Activated CD4-positive, CD25-positive, alpha-beta regulatory T cell treated with anti-CD3 and anti-CD28 coated beads, Interleukin-2, amount 50 U/mL, for 24 hours (primary cell): Measurements from ENCODE around the gene STARD13.
"Not testable (repeated sequence)": the region's sequence is repeated elsewhere in the genome, so short reads cannot be mapped to it uniquely, and the experiment has no call there.

Experiments used
- ATAC-seq, 2 donors: fragments of 150-1000 bp; cut with Tn5 transposase; one replicate each; pipeline ENCODE4 v1.10.0; 2021; ENCODE audit warnings: mild to moderate bottlenecking in 1 of 2, moderate library complexity in 1 of 2

The STARD13 gene

DNA sequence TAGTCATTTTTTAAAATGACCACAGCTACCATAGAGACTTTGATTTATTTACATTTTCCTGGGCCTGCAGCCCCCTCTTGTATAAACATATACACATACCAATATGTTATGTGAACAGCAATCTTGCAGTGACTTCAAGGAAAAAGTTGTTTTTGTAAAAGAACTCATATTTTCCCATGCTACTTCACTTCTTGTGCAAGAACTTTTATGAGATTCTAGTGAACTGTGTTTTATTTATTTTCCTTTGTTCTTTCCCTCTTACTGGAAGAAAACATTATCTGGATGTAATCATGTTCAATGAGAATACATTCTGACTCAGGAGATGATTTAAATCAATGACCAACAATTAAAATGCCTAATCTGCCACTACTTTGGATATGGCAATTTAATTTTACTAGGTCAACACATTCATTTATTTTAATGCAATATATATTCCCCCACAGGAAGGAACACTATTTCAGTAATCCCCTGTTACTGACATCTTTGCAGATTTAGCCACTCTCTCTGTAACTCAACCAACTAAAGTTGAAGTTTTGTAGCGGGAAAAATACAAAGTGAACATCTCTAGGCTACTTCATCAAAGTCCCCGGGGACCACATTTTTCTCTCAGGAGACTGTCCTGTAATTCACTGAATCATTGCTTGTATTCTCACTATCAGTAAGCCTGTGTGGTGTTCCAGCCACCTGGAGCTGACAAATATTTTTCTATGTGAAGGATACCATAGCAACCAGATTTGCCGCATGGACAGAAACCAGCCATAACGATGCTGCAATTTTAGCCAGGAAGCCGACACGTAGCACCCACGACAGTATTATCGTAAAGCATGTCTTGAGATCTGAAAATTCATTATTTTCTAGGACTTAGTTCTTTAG, 90.5 kb downstream of the STARD13 start:
- no peak for ATAC-seq

DNA sequence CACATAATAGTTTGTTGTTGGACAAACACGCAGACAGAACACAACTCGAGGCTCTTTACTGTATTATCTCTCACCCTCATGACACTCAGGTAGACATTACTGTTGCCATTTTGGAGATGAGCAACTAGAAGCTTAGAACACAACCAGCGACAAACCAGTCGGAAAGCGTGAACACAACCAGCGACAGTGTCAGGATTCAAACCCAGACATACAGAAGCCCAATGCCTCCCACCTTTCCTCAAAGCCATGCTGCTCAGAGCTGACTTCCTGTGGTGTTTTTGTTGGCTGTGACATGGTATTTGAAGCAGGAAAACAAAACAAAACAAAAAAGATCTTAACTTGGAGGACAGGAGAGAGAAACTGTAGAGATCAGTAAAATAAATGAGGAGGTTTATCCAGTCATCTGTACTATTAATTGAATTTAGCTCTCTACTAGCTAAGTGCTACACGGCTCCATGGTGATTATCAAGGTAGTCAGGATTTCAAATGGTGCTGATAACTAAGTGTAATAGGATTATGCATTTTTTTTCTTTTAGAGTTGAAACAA, 92.1 kb downstream of the STARD13 start:
- no peak for ATAC-seq

DNA sequence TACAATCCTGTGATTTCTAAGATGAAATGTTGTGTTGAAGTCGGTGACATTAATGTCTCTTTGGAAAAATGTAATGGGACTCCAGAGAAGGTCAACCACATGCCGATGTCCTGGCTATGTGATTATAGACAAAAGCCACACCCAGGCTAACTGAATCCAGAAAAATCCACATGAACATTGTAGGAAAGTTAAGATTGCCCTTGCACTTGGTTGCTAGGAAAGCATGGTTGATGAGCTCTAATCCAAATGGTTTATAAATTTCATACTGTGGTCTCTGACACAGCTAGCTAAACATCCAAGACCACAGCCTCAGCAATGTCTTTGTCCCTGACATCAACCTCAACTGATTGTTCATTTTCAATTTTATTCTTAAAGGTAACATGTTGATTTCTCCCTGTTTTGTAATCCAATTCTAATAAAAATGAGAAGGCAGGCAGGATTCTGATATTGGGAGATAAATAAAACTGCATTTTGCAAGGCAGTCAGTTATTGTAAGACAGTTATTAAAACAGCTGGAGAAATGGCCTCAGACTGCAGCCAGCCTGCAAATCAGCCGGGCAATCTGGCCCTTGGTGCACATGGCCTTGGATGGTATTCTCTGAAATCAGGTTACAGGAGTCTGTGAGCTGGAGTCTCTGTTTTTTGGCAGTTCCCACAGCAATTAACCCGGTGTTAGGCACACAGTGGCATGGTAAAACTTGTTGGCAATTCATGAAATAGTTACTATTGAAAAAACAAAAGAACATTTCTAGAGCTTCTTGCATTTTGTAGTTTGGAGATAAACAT, 93.9 kb downstream of the STARD13 start:
- ATAC-seq = no peak

DNA sequence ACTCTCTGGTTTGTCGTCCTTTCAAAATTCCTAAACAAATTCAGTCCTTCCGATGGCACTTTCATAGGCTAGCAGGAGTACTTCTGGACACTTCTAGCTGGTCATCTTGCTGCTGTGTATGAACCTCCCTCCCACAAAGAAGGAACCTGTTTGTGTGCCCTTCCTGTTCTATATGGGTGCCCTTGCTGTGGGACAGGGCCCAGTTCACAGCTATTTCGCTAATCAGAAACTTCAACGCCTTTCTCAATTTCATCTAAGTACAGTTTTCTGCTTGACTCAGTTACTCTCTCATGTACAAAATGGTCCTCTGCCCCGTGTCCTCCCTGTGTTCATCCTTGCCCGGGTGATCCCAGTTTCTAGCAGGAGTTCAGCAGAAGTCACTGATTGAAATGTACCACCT, 96.1 kb downstream of the STARD13 start:
- ATAC-seq = no peak

DNA sequence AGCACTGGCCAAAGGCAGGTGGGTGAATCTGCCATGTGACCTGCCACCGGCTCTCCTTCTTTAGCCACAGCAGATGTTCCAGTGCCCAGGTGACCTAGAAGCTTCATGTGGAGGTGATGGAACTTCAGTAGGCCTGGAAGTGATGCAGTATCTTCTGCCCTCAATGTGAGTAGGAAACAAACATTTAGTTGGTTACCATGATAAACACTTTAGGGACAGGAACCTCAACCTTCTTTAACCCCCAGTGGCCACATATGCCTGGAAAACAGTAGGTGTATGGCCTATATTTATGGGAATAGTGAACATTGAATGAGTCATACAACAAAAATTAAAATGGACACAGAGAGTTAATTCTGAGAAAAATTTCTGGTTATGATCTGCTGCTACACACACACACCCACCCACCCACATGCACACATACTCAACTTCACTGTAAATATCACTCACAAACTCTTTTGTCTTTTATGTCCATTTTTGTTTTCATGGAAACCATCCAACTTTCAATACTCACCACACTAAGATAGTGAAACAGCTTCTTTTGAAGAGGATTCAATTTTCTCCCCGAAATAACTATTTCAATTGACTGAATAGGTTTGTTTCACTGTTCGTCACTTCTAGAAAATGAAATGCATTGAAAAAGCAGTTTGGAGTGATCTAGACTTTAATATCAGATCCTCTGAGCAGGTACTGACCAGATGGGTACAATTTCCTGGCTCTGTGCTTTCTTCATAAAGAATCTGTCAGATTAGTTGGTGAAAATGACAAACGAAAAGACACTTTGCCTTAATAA, 97.3 kb downstream of the STARD13 start:
- ATAC-seq = no peak

DNA sequence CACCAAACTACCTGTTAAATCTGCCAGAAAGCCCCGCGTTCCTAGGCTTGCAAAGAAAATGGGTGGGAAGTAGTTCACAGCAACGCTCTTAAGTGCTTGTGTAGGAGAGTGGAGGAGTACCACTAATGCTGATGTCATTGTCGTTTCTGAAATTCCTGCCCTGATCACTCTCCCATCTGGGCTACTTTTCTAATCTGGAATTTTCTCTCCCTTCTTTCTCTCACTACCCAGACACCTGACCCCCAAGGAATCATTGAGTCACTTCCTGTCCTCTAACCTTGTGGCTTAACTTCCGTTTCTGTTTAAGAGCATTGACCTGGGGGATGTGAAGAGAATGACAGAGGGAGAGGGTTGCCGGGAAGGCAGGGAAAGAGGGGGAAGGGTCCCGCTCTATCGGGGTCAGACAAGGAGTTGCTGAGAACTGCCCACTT, 98.7 kb downstream of the STARD13 start:
- ATAC-seq = no peak

DNA sequence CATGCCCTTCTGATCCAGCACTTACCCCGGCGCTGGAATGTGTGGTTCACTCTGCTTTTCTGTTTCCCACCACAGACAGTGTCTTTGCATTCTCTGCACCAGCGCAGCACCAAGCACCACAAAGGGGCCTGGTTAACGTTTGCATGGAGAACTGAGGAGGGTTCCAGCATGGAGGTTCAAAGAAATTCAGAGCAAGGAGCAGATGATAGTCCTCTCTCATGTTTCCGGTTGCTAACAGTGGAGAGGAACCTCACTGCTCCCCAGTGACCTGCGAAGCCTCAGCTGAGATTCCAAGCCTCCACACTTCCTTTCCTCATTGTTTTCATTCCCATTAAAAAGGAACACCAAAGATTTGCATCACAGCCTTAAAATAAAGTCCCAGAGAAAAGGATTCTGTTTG, 99.7 kb downstream of the STARD13 start:
- ATAC-seq = no peak

DNA sequence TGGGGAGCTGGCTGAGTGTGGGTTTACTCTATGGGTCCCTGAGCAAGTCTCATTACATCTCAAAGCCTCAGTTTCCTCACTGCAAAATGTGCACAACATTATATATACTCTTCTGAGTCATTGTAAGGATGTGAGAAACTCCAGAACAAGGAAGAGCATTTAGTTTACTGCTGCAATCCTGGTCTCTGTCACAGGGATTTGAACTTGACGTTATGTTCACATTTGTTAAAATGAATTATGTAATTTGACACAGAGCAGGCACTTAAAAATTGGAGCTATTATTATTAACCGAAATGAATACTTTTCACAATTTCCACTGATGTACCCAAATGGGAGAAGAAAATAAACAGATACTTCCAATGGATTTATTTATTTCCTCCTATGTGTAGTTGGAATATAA, 101.0 kb downstream of the STARD13 start:
- no peak for ATAC-seq

DNA sequence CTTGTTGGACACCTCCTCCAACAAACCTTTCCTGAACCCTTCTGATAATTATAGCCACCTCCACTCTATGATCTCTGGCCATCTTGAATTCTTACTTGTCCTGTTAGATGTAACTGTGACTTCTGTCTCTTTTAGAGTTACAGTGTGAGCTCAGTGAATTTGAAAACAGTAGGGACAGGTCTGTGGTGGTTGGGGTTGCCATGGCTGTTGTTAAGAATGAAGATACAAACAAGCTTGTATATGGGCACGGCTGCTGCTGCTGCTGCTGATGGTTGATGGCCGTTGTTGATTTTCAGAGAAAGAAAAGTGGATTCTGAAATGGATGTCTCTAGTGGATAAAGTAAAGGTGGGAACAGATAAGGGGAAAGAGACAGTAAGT, 101.5 kb downstream of the STARD13 start:
- no peak for ATAC-seq

DNA sequence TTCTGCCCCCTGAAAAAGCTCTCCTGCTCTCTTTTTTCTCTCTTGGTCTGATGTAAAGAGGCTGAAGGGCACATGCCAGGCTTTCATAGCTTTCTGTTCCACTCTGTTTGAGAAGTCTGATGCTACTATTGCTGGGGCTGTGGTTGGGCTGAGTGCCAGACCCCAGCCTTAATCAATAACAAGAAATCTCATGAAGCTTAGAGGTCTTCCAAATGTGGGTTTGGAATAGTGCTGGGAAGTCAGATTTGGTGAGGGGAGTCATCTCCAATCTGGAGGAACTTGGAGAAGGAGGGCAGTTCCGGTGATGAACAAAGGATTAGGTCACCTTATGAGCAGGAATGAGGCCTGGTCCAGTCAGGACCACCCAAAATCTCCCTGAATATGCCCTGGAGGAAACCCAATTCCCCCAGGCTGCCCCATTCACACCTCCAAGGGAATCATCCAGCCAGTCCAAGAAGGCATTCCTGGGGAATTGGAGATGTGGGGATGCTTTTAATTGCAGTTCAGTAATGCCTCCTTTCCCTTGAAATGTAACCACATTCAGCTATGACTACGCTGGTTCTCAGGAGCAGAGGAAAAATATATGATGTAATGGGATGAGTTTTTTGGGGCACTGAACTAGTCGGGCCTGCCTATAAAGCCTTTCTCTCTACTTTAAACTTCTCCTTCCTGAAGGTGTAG, 102.0 kb downstream of the STARD13 start:
- ATAC-seq = no peak

DNA sequence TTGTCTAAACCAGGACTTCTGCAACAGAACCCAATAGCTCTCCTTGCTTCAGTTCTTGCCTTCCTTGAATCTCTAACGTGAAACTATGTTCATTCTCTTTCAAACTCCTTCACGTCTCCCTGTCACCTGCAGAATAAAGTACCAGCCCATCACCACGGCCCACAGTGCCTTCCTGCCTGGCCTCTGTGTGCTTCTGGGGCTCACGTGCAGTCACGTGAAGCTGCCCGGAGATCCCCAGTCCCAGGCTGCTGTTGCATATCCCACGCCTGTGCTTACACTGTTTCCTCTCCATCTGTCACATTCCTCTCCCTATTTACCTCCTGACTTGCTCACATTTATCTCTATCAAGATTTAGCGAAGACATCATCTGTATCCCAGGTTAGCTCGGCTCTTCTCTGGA, 102.8 kb downstream of the STARD13 start:
- ATAC-seq = no peak

DNA sequence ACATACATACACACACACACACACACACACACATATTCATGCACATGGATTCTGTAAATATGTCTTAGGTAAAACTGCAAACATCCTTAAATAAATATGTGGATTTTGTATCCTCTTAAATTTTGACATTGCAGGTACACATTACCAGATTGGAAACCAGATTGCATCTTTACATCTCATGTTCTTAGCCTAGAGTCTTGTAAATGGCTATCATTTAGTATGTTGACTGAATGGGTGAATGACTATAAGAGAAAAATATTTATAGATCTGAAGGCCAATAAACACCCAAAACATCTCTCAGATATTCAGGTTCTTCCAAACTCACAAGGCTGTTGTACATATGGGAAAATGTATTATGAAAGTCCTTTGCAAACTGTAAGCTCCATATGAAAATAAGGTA, 104.3 kb downstream of the STARD13 start:
- no peak for ATAC-seq

DNA sequence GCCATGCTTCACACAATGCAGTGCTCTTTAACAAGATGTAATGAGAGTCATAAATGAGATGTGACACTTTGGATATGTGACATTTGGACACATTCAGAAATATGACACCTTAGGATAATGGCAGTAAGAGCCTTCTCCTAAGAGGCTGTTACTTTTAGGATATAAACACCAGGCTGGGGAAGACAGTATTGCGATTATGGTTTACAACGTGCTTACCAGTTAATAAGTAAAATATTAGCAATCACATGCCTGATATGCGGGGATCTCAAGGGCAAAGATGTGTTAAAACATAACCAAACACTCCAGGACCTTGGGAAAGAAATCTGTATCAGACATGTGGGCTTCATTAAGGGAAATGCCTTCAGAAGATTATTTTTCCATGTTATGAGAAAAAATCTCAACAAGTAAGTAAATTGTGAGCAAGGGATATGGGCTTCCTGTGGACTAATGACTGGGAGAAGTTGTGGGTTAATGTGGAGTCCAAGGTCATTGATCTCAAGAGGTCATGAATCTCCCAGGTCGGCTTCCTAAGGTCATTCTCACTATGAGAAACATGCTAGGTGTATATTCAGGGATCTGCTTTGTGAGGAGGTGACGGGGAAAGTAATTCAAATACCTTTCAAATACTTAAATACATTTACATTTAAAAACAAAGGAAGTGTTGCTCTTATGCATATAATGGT, 105.3 kb downstream of the STARD13 start:
- no peak for ATAC-seq

DNA sequence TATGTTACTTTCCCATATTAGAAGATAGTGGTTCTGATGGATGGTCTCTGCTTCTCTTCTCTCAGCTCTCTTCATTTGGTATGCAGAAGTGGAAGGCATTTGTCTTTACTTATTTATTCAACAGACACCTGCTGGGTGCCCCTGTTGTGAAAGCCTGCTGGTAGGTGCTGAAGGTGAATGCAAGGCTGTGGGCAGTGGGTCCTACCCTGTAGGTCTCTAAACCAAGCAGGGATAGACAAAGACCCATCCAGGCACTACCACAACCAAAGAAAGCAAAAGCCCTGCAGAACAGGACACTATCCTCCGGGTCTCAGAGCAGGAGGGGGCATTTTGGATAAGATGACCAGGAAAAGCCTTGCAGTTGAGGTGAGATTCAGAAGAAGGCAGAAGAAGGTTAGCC, 106.1 kb downstream of the STARD13 start:
- ATAC-seq = no peak

DNA sequence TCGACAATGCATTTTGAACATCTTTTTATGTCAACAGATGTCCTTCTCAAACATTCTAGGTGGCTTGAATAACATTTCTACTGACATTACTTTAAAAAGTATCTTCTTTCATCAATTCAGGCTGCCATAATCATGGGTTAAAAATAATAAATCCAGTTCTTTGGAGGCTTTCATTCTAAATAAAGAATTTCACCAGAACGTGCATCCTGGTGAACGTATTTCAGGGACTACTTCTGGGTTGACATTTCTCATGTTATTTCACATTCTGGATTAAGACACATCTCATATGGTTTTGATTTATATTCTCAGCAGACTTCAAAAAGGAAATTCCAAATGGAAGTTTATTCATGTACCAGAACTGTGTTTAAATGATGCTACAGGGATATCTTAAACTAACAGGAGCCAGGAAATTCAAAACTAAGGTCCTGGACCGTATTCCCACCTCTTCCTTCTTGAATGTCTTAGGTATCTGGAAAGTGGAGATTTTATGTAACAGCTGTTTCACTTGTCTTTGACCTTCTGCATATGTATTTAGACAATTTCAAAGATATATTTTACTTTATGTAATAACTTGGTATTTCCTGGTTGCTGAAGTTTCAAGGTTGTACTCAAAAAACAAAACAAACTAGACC, 107.2 kb downstream of the STARD13 start:
- no peak for ATAC-seq

DNA sequence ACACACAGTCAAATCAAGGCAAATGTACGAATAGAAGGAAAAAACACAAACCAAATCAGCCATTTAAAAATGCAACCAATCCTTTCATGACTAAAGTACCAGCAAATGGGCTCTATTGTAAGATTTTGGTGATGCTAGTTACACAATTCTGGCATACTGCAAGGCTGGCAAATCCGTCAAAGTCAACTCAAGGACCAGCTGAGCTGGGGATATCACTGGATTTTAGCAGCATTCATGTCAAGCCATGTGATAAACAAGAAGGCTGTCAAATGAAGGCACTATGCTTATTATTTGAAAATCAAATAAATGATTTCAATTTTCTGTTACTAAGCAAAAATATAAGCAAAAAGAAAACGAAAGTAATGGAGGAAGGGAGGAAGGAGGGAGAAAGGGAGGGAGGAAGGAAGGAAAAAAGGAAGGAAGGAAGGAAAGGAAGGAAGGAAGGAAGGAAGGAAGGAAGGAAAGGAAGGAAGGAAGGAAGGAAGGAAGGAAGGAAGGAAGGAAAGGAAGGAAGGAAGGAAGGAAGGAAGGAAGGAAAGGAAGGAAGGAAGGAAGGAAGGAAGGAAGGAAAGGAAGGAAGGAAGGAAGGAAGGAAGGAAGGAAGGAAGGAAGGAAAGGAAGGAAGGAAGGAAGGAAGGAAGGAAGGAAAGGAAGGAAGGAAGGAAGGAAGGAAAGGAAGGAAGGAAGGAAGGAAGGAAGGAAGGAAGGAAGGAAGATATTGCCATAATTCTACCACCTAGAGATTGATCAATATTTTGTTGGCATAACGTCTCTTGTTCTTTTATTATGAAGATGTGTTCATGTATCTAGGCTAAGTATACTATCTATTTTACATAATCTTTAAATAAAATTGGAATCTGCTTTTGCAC, 108.0 kb downstream of the STARD13 start:
- ATAC-seq = not testable (repeated sequence)

DNA sequence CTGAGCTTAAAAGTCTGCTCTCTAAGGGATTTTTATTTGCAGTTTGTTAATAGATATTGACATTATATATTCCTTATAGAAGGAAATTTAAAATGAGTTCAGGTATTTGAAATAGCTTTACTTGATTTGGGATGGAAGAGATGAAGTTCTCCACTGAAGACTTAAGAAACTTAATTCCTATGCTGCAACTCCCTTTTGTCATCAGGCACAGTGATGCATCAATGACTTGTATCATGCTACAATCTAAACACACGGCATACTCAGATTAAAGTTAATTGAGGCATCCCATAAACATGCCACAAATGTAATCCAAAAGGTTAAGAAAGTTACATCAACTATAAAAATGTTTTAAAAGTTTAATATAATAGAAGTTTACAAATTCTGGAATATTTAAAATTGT, 109.0 kb downstream of the STARD13 start:
- no peak for ATAC-seq

DNA sequence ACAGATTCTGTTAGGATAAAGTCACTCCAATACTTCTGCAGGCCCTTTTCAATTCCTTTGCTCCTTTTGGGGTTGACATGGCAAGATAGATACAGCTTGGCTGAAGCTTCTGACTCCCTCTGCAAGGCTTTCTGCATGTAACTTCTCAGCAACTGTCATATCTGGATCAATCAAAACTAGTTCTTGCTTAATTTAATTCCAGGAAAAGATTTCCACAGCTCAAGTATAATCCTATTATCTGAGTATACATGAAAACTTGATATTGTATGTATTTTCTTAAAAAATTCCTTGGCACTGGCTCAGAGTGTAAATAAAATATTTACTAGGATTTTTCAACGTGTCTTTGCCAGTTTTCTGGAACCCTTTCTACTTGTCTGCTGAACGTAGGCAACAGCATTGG, 109.6 kb downstream of the STARD13 start:
- ATAC-seq = no peak

DNA sequence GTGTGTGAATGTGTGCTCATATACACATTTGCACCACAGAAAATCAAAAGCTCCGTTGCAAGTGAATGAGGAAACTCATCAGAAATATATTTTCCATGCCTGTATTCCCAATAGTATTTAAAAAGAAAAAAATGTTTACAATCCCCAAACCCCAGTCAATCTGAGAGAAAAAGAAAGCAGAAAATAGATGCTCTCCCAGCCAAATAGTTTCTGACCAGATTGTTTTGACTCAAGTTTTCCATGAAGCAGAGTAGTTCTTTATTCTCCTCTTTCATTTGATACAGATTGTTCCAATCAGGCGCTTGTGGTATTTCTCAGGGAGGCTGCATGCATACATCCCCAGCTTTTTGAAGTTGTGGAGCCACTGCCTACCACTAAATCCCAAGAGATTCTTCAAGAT, 110.6 kb downstream of the STARD13 start:
- ATAC-seq = no peak

DNA sequence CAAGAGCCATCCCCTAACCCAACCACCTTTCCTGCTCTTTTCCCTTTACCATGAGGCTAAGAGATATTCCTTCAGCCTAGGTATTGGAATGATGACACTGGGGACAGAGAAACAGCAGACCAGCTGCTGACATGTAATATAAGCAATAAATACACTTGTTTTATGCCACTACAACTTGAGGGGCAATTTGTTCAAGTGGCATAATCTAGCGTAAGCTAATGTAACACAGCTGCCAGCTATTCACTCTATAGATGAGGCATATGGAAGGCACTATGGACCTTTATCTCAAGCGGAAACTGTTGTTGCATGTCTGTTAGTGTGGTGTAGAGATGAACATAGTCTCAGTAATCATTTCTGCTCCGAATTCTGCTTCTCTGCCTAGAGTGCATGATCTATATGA, 111.1 kb downstream of the STARD13 start:
- ATAC-seq = no peak
